SK-N-SH treated with all-trans-retinoic acid at 6 μM for 48 hours (cell line): Measurements from ENCODE around the gene CHST8.

Experiments
- ARNTL ChIP-seq: fragments of 450-650 bp; formaldehyde crosslinking; IDR thresholded peaks from 2 replicates; pipeline ENCODE4 v1.5.0; 2020; ENCODE audit warnings: low read depth, mild to moderate bottlenecking, moderate library complexity, borderline replicate concordance
- PPARA ChIP-seq: fragments of 250-450 bp; sonication (Bioruptor Pico); IDR thresholded peaks from 2 replicates; pipeline ENCODE4 v1.5.0; 2020; ENCODE audit warnings: mild to moderate bottlenecking, borderline replicate concordance
- RARB ChIP-seq: fragments of 250-450 bp; sonication (Bioruptor Pico); IDR thresholded peaks from 2 replicates; pipeline ENCODE4 v1.8.0; 2021; ENCODE audit warnings: mild to moderate bottlenecking, moderate library complexity
- TCF4 ChIP-seq: fragments of 250-450 bp; sonication (Bioruptor Pico); IDR thresholded peaks from 2 replicates; pipeline ENCODE4 v1.8.0; 2021; ENCODE audit warnings: mild to moderate bottlenecking, moderate library complexity, borderline replicate concordance
- TSHZ2 ChIP-seq: fragments of 250-450 bp; sonication (Bioruptor Pico); IDR thresholded peaks from 2 replicates; pipeline ENCODE4 v1.5.0; 2020; ENCODE audit warnings: mild to moderate bottlenecking, moderate library complexity
- ZNF8 ChIP-seq: fragments of 450-650 bp; formaldehyde crosslinking; IDR thresholded peaks from 2 replicates; pipeline ENCODE4 v1.5.0; 2020; ENCODE audit warnings: mild to moderate bottlenecking, moderate library complexity

DNA sequence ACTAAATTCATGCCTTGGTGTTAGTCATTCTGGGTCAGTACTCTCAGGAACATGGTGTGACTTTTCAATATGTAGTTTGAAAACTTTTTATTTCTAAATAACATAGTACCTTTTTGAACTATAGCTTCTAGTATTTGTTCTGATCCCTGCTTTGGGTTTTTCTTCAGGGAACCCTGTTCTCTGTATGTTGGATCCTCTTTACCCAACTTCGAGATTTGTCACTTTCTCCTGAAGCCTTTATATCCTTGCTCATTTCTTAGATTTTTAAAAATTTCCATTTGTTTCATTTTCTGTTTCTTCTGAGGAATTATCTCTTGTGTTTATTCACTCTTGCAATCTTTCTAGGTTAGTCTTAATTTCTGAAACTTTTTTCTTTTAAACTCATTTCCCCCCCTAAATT, 12.4 kb upstream of the CHST8 start:
- no peak for TF ChIP-seq RARB
- no peak for TF ChIP-seq TSHZ2 (CRISPR knock-in tag)
- no peak for TF ChIP-seq TCF4 (CRISPR knock-in tag)
- no peak for TF ChIP-seq ARNTL (CRISPR knock-in tag)
- no peak for TF ChIP-seq PPARA (CRISPR knock-in tag)
- no peak for TF ChIP-seq ZNF8 (CRISPR knock-in tag)
